OCI-LY1 (cell line): ENCODE data around the gene ST8SIA1.

ENCODE experiments used
- CTCF ChIP-seq: fragments of 200-600 bp; sonication (generic), shearing (Covaris generic); IDR thresholded peaks from 2 replicates; pipeline ENCODE4 v1.5.1; 2017; ENCODE audit warnings: mild to moderate bottlenecking, antibody characterized with exemption, low read length, moderate library complexity, mixed read lengths
- EZH2 ChIP-seq: fragments of 200-600 bp; sonication (generic), shearing (Covaris generic); IDR thresholded peaks from 2 replicates; pipeline ENCODE4 v1.8.0; 2017; ENCODE audit warnings: borderline replicate concordance, mixed run types, mild to moderate bottlenecking, antibody characterized with exemption, low read length, moderate library complexity, mixed read lengths

- TF ChIP-seq CTCF, result no peak
- no peak for TF ChIP-seq EZH2
Observed at GRCh38 chr12:22357531-22357930, 23.0 kb upstream of the ST8SIA1 start.
